Urinary bladder (tissue), 4 donors: ENCODE results near the gene SDHAF3. TPM values are rescaled to one million over a fixed set of nuclear protein-coding genes. Genes with fewer than 3 reads are reported as not detected.
A peak's percentile ranks its signal among the peaks of the same experiment; 100 is the strongest.
"Not testable (repeated sequence)": the region's sequence is repeated elsewhere in the genome, so short reads cannot be mapped to it uniquely, and the experiment has no call there.

ENCODE experiments used
- DNase-seq: peaks from one replicate; pipeline ENCODE4 v3.0.0-alpha.2; 2015; ENCODE audit errors: extremely low spot score
- H3K27ac ChIP-seq: one replicate; pipeline ENCODE4 v1.5.1; 2013; ENCODE audit warnings: low read depth, mild to moderate bottlenecking, moderate library complexity
- H3K36me3 ChIP-seq: one replicate; pipeline ENCODE4 v1.6.1; 2013; ENCODE audit warnings: mild to moderate bottlenecking, moderate library complexity; ENCODE audit not compliant: insufficient read depth
- H3K4me1 ChIP-seq: one replicate; pipeline ENCODE4 v1.6.1; 2013; ENCODE audit warnings: mild to moderate bottlenecking, moderate library complexity; ENCODE audit not compliant: insufficient read depth
- H3K4me3 ChIP-seq: one replicate; pipeline ENCODE4 v1.5.1; 2013; ENCODE audit warnings: low read depth, low read length
- WGBS: extraction: QIAGEN DNeasy Blood & Tissue Kit; methylation state at CpG from one replicate; pipeline ENCODE4 v1.1.7; 2013; 5-methylcytosine and 5-hydroxymethylcytosine counted together
- polyA plus RNA-seq: library from polyadenylated mRNA; stranded (reverse); fragments of 200-250 nt; gene quantifications from one replicate; pipeline ENCODE4 v1.2.3, GENCODE V29; 2013
- total RNA-seq: library from RNA; depleted of rRNA; stranded (reverse); fragments of >200 nt; gene quantifications from one replicate; pipeline ENCODE4 v1.2.3, GENCODE V29; 2014
- donor health status: healthy with polysubstance abuse.
- donor health status: healthy.

The SDHAF3 gene
- total and polyA plus RNA-seq, 2 donors: 13.1 to 22.3 TPM

GRCh38 chr7:97145068-97145467, 27.6 kb downstream of the SDHAF3 start:
- 56% methylated on average over 1 of the region's 1 CpG for WGBS
- H3K4me1 ChIP-seq: no peaks in the 10 kb centered on the region
- H3K4me3 ChIP-seq: no peak overlapping the region
- no peak for DNase-seq
- no peaks in the 10 kb centered on the region for H3K36me3 ChIP-seq
- H3K27ac ChIP-seq: no peak overlapping the region

GRCh38 chr7:97149843-97150242, 32.3 kb downstream of the SDHAF3 start:
- WGBS: 75% methylated on average over 1 of the region's 1 CpG
- Histone ChIP-seq H3K27ac (no peak overlapping the region), H3K4me3 (no peak overlapping the region), H3K36me3 (no peaks in the 10 kb centered on the region), H3K4me1 (no peaks in the 10 kb centered on the region)
- no peak for DNase-seq

GRCh38 chr7:97155897-97156418, 38.5 kb downstream of the SDHAF3 start:
- Histone ChIP-seq H3K4me3 (no peak overlapping the region), H3K27ac (no peak overlapping the region), H3K36me3 (no peaks in the 10 kb centered on the region), H3K4me1 (no peaks in the 10 kb centered on the region)
- no peak for DNase-seq
- 95% methylated on average over 2 of the region's 2 CpGs for WGBS

GRCh38 chr7:97159984-97160383, 42.5 kb downstream of the SDHAF3 start:
- not testable (repeated sequence) for DNase-seq, H3K27ac ChIP-seq, H3K36me3 ChIP-seq, H3K4me3 ChIP-seq, H3K4me1 ChIP-seq
- 96% methylated on average over 26 of the region's 26 CpGs for WGBS

- not testable (repeated sequence) for DNase-seq, H3K36me3 ChIP-seq, H3K4me3 ChIP-seq, H3K27ac ChIP-seq, H3K4me1 ChIP-seq
- 95% methylated on average over 1 of the region's 1 CpG for WGBS
Observed at GRCh38 chr7:97161609-97162008, 44.1 kb downstream of the SDHAF3 start.

GRCh38 chr7:97166308-97166707, 48.8 kb downstream of the SDHAF3 start:
- DNase-seq: no peak
- WGBS: 91% methylated on average over 2 of the region's 2 CpGs
- no peaks in the 10 kb centered on the region for H3K36me3 ChIP-seq
- H3K27ac ChIP-seq: no peak overlapping the region
- H3K4me3 ChIP-seq: no peak overlapping the region
- no peaks in the 10 kb centered on the region for H3K4me1 ChIP-seq

- no peak for DNase-seq
- 88% methylated on average over 4 of the region's 4 CpGs for WGBS
Observed at GRCh38 chr7:97167176-97167575, 49.7 kb downstream of the SDHAF3 start.

GRCh38 chr7:97167749-97168148, 50.3 kb downstream of the SDHAF3 start:
- Histone ChIP-seq H3K27ac (no peak overlapping the region), H3K36me3 (no peaks in the 10 kb centered on the region), H3K4me1 (no peaks in the 10 kb centered on the region), H3K4me3 (no peak overlapping the region)
- 81% methylated on average over 3 of the region's 3 CpGs for WGBS
- DNase-seq: no peak

More at GRCh38 chr7:97167176-97167575, 49.7 kb downstream of the SDHAF3 start:
- Histone ChIP-seq H3K36me3 (no peaks in the 10 kb centered on the region), H3K4me3 (no peak overlapping the region), H3K4me1 (no peaks in the 10 kb centered on the region), H3K27ac (no peak overlapping the region)

- DNase-seq: no peak
- H3K4me3 ChIP-seq: no peak overlapping the region
- no peaks in the 10 kb centered on the region for H3K4me1 ChIP-seq
Observed at GRCh38 chr7:97174303-97174702, 56.8 kb downstream of the SDHAF3 start.

GRCh38 chr7:97179454-97180104, 62.1 kb downstream of the SDHAF3 start:
- H3K36me3 ChIP-seq: no peaks in the 10 kb centered on the region
- no peak overlapping the region for H3K27ac ChIP-seq
- H3K4me3 ChIP-seq: no peak overlapping the region
- 6% methylated on average over 2 of the region's 2 CpGs for WGBS
- peak; percentile 21 for DNase-seq
- no peaks in the 10 kb centered on the region for H3K4me1 ChIP-seq

More at GRCh38 chr7:97174303-97174702, 56.8 kb downstream of the SDHAF3 start:
- Histone ChIP-seq H3K36me3 (no peaks in the 10 kb centered on the region), H3K27ac (no peak overlapping the region)

- 91% methylated on average over 1 of the region's 1 CpG for WGBS
- no peak for DNase-seq
- Histone ChIP-seq H3K36me3 (no peaks in the 10 kb centered on the region), H3K27ac (no peak overlapping the region), H3K4me3 (no peak overlapping the region), H3K4me1 (no peaks in the 10 kb centered on the region)
Observed at GRCh38 chr7:97187067-97187466, 69.6 kb downstream of the SDHAF3 start.

GRCh38 chr7:97196174-97196573, 78.7 kb downstream of the SDHAF3 start:
- H3K4me3 ChIP-seq, DNase-seq, H3K36me3 ChIP-seq, H3K4me1 ChIP-seq, H3K27ac ChIP-seq: not testable (repeated sequence)
- 92% methylated on average over 2 of the region's 2 CpGs for WGBS

- WGBS: 65% methylated on average over 3 of the region's 3 CpGs
- H3K4me3 ChIP-seq: no peak overlapping the region
- H3K4me1 ChIP-seq: no peaks in the 10 kb centered on the region
- DNase-seq: no peak
- H3K27ac ChIP-seq: no peak overlapping the region
- H3K36me3 ChIP-seq: no peaks in the 10 kb centered on the region
Observed at GRCh38 chr7:97198596-97198995, 81.1 kb downstream of the SDHAF3 start.

- Histone ChIP-seq H3K4me1 (no peaks in the 10 kb centered on the region), H3K36me3 (no peaks in the 10 kb centered on the region), H3K27ac (no peak overlapping the region), H3K4me3 (no peak overlapping the region)
- 91% methylated on average over 2 of the region's 2 CpGs for WGBS
- no peak for DNase-seq
Observed at GRCh38 chr7:97200018-97200417, 82.5 kb downstream of the SDHAF3 start.
